Keratinocyte (primary cell): ENCODE results near the gene PCP4L1. TPM values are rescaled to one million over a fixed set of nuclear protein-coding genes. Genes with fewer than 3 reads are reported as not detected.

ENCODE experiments used
- DNase-seq: peaks from one replicate; pipeline ENCODE4 v3.0.0-alpha.2; 2011; ENCODE audit warnings: low read depth, missing footprints, low spot score
- FAIRE-seq: peaks from 2 replicates; lab custom pipeline; 2011; peaks lifted over from hg19 to GRCh38; lab: Jason Lieb, UNC
- H2AFZ ChIP-seq: 2 replicates; pipeline ENCODE4 v1.6.0; 2012; ENCODE audit warnings: low read length, control low read depth, inconsistent platforms; ENCODE audit not compliant: control insufficient read depth
- H3K27ac ChIP-seq: 2 replicates; pipeline ENCODE4 v1.5.1; 2011; ENCODE audit warnings: low read length; ENCODE audit not compliant: control insufficient read depth, insufficient read depth
- H3K27me3 ChIP-seq: 3 replicates; pipeline ENCODE4 v1.6.0; 2011; ENCODE audit warnings: low read length; ENCODE audit not compliant: control insufficient read depth, insufficient read depth; ENCODE audit errors: extremely low read depth
- H3K36me3 ChIP-seq, 2 experiments: 2 replicates in 1 of 2; 3 replicates in 1 of 2; pipeline ENCODE4 v1.5.1; 2011; ENCODE audit warnings: low read length in 2 of 2, mild to moderate bottlenecking in 1 of 2; ENCODE audit not compliant: control insufficient read depth in 2 of 2, insufficient read depth in 2 of 2; ENCODE audit errors: extremely low read depth in 1 of 2
- H3K4me1 ChIP-seq: 3 replicates; pipeline ENCODE4 v1.5.1; 2011; ENCODE audit warnings: low read length; ENCODE audit not compliant: control insufficient read depth, insufficient read depth; ENCODE audit errors: extremely low read depth
- H3K4me2 ChIP-seq: 3 replicates; pipeline ENCODE4 v1.6.0; 2011; ENCODE audit warnings: low read depth, low read length; ENCODE audit not compliant: control insufficient read depth, insufficient read depth; ENCODE audit errors: extremely low read depth
- H3K4me3 ChIP-seq, 3 experiments: fragments of 200-600 bp in 1 of 3; sonication (generic) in 1 of 3; 2 replicates in 2 of 3; 3 replicates in 1 of 3; pipeline ENCODE4 v1.5.1; 2011 to 2016; ENCODE audit warnings: low read length in 3 of 3, mild to moderate bottlenecking in 3 of 3, control low read depth in 2 of 3, inconsistent platforms in 1 of 3, low read depth in 1 of 3, mixed read lengths in 1 of 3, mixed run types in 1 of 3, moderate library complexity in 1 of 3; ENCODE audit not compliant: control insufficient read depth in 2 of 3, insufficient read depth in 2 of 3; ENCODE audit errors: extremely low read depth in 1 of 3
- H3K79me2 ChIP-seq: 2 replicates; pipeline ENCODE4 v1.6.0; 2012; ENCODE audit warnings: low read length; ENCODE audit not compliant: control insufficient read depth, insufficient read depth
- H3K9ac ChIP-seq: 3 replicates; pipeline ENCODE4 v1.6.0; 2011; ENCODE audit warnings: low read length; ENCODE audit not compliant: control insufficient read depth, insufficient read depth; ENCODE audit errors: extremely low read depth
- H3K9me1 ChIP-seq: 3 replicates; pipeline ENCODE4 v1.6.0; 2011; ENCODE audit warnings: low read length; ENCODE audit not compliant: control insufficient read depth, insufficient read depth; ENCODE audit errors: extremely low read depth
- H3K9me3 ChIP-seq: 2 replicates; pipeline ENCODE4 v1.5.1; 2012; ENCODE audit warnings: low read depth, low read length; ENCODE audit not compliant: control insufficient read depth
- H4K20me1 ChIP-seq: 3 replicates; pipeline ENCODE4 v1.6.0; 2011; ENCODE audit warnings: low read length; ENCODE audit not compliant: control insufficient read depth, insufficient read depth; ENCODE audit errors: extremely low read depth
- CTCF ChIP-seq, 3 experiments: IDR thresholded peaks in 1 of 3; conservative IDR thresholded peaks in 1 of 3; optimal IDR thresholded peaks in 1 of 3; 2 replicates in 2 of 3; 3 replicates in 1 of 3; pipeline versions ENCODE3 to v1.5.1; 2011; ENCODE audit warnings: low read length in 3 of 3, mild to moderate bottlenecking in 3 of 3, moderate library complexity in 2 of 3, control low read depth in 1 of 3, inconsistent platforms in 1 of 3; ENCODE audit not compliant: insufficient read depth in 2 of 3; ENCODE audit errors: extremely low read depth in 1 of 3
- EZH2 ChIP-seq: IDR thresholded peaks from one replicate; pipeline ENCODE4 v1.6.1; 2012; ENCODE audit warnings: inconsistent platforms, mild to moderate bottlenecking, low read length, moderate library complexity
- dilution Hi-C: fragments of 300-500 bp; cut with MboI; formaldehyde crosslinking; loops from one replicate; pipeline ENCODE4 v1.7.0; 2020; ENCODE audit warnings: low sequenced_read_pairs; ENCODE audit not compliant: extremely low pct_ligation_motif_present
- polyA plus RNA-seq, 5 experiments: library from polyadenylated mRNA; depleted of rRNA in 3 of 5; stranded (reverse) in 3 of 5; stranded (forward) in 1 of 5; unstranded in 1 of 5; fragments of >200 nt; gene quantifications; 1 replicate in 1 of 5; 2 replicates in 3 of 5; 3 replicates in 1 of 5; pipeline versions ENCODE4 v1.2.1 to v1.2.3, GENCODE V29; 2011 to 2012; ENCODE audit warnings: missing spikeins in 2 of 5, low read depth in 1 of 5, low replicate concordance in 1 of 5

PCP4L1 gene
- polyA plus RNA-seq, 1 donor (not counting 4 experiments of a cell fraction or from before 2014, with no cell fraction given): 0.04 TPM

GRCh38 chr1:161285113-161285512, 26.6 kb downstream of the PCP4L1 start:
- dilution Hi-C loops: no loop called here
- no peak for TF ChIP-seq EZH2
- TF ChIP-seq CTCF (optimal IDR thresholded peaks at IDR 0.05 in 1 of 3, IDR thresholded peaks at IDR 0.05 in 1 of 3, conservative IDR thresholded peaks at IDR 0.05 in 1 of 3; ENCODE audit: extremely low read depth in 1 of 3, insufficient read depth in 2 of 3, low read length in 3 of 3): no peak
- Histone ChIP-seq H3K9ac (no peak overlapping the region), H3K4me2 (no peak overlapping the region), H4K20me1 (no peaks in the 10 kb centered on the region), H3K4me1 (no peaks in the 10 kb centered on the region), H3K9me1 (no peaks in the 10 kb centered on the region), H3K27ac (no peak overlapping the region), H3K27me3 (peaks cover 14% of the 10 kb centered on the region), H3K4me3 (no peak overlapping the region), H3K9me3 (no peaks in the 10 kb centered on the region), H3K36me3 (no peaks in the 10 kb centered on the region), H3K79me2 (no peaks in the 10 kb centered on the region), H2AFZ (no peak overlapping the region)
- no peak for DNase-seq
- FAIRE-seq: no peak

DNA sequence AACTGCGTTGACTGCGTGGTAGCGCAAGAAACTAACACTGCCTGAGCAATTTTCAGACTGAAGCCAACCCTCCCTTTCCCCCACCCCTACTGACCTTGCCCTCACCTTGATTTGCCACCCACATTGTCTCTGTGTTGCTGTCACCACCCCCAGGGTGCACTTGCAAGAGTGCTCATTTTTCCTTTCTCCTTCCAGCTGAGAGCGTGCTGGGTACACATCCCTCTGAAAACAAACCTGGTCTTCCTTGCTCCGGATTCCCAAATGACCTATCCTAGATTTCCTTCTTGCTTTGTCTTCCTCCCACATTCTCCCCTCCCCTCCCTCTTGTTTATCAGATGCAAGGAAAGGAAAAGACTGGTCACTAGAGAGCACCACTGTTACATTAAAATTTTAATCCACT, 27.0 kb downstream of the PCP4L1 start:
- dilution Hi-C loops: no loop called here
- no peaks in the 10 kb centered on the region for H3K79me2 ChIP-seq
- H3K36me3 ChIP-seq: no peaks in the 10 kb centered on the region
- no peak for DNase-seq
- no peak overlapping the region for H3K27ac ChIP-seq
- H3K4me1 ChIP-seq: no peaks in the 10 kb centered on the region
- no peaks in the 10 kb centered on the region for H3K9me3 ChIP-seq
- H3K9me1 ChIP-seq: no peaks in the 10 kb centered on the region
- peaks cover 14% of the 10 kb centered on the region for H3K27me3 ChIP-seq
- H4K20me1 ChIP-seq: no peaks in the 10 kb centered on the region
- H3K4me2 ChIP-seq: no peak overlapping the region
- no peak for FAIRE-seq
- no peak overlapping the region for H3K4me3 ChIP-seq
- H3K9ac ChIP-seq: no peak overlapping the region
- TF ChIP-seq CTCF (optimal IDR thresholded peaks at IDR 0.05 in 1 of 3, IDR thresholded peaks at IDR 0.05 in 1 of 3, conservative IDR thresholded peaks at IDR 0.05 in 1 of 3; ENCODE audit: extremely low read depth in 1 of 3, insufficient read depth in 2 of 3, low read length in 3 of 3): no peak
- no peak for TF ChIP-seq EZH2
- H2AFZ ChIP-seq: no peak overlapping the region
